Panc1 (cell line): ENCODE results near the gene FARP2. TPM values are rescaled to one million over a fixed set of nuclear protein-coding genes. Genes with fewer than 3 reads are reported as not detected.
A peak's percentile ranks its signal among the peaks of the same experiment; 100 is the strongest.

Experiments
- ATAC-seq: fragments of 200-7000 bp; cut with Tn5 transposase; 2 replicates; pipeline ENCODE4 v1.9.1; 2020; ENCODE audit warnings: mild to moderate bottlenecking, moderate library complexity
- BruUV-seq: library from RNA; stranded (reverse); fragments of 400-500 nt; replicated peaks from 2 replicates; lab custom pipeline; 2021; lab: Mats Ljungman, UMichigan
- CTCF ChIA-PET: fragments of 300-600 bp; sonication (Branson Sonifier 250); formaldehyde crosslinking; loops from one replicate; lab custom pipeline; 2022; ENCODE audit warnings: antibody characterized with exemption; lab: Charles Lee
- POLR2A ChIA-PET: fragments of 300-600 bp; sonication (Branson Sonifier 250); formaldehyde crosslinking; loops from one replicate; lab custom pipeline; 2022; ENCODE audit warnings: antibody characterized with exemption; lab: Charles Lee
- DNase-seq: peaks from one replicate; pipeline ENCODE4 v3.0.0-alpha.2; 2010; ENCODE audit warnings: low read depth, low spot score
- H3K27ac ChIP-seq: 2 replicates; pipeline ENCODE4 v1.5.1; 2011; ENCODE audit warnings: mild to moderate bottlenecking, low read length, inconsistent platforms
- H3K27me3 ChIP-seq: fragments of 200-500 bp; sonication (Bioruptor generic); 2 replicates; pipeline ENCODE4 v1.6.0; 2014; ENCODE audit warnings: low read length, inconsistent platforms; ENCODE audit not compliant: control insufficient read depth, insufficient read depth
- H3K36me3 ChIP-seq: fragments of 200-500 bp; sonication (Bioruptor generic); 2 replicates; pipeline ENCODE4 v1.5.1; 2014; ENCODE audit warnings: inconsistent platforms, mild to moderate bottlenecking, low read length, moderate library complexity; ENCODE audit not compliant: control insufficient read depth, insufficient read depth
- H3K4me1 ChIP-seq: 2 replicates; pipeline ENCODE4 v1.5.1; 2011; ENCODE audit warnings: inconsistent platforms, mild to moderate bottlenecking, low read length, moderate library complexity; ENCODE audit not compliant: control insufficient read depth, insufficient read depth
- H3K4me3 ChIP-seq, 2 experiments: 2 replicates each; pipeline ENCODE4 v1.5.1; 2011 to 2012; ENCODE audit warnings: low read depth in 2 of 2, low read length in 2 of 2, mild to moderate bottlenecking in 2 of 2, inconsistent platforms in 1 of 2, moderate library complexity in 1 of 2
- H3K9me3 ChIP-seq: fragments of 200-500 bp; sonication (Bioruptor generic); 2 replicates; pipeline ENCODE4 v1.5.1; 2014; ENCODE audit warnings: low read depth, mild to moderate bottlenecking, inconsistent platforms, low read length, moderate library complexity; ENCODE audit not compliant: control insufficient read depth, insufficient read depth
- POLR2AphosphoS5 ChIP-seq: IDR thresholded peaks from 2 replicates; pipeline ENCODE4 v1.6.1; 2012; ENCODE audit warnings: mild to moderate bottlenecking, low read depth, low read length, moderate library complexity
- SIN3A ChIP-seq: IDR thresholded peaks from 2 replicates; pipeline ENCODE4 v1.6.1; 2012; ENCODE audit warnings: low read depth, mild to moderate bottlenecking, low read length, moderate library complexity, borderline replicate concordance; ENCODE audit not compliant: insufficient read depth
- TCF7L2 ChIP-seq: IDR thresholded peaks from 2 replicates; pipeline ENCODE4 v1.6.1; 2011; ENCODE audit warnings: mild to moderate bottlenecking, low read depth, low read length, inconsistent platforms
- in situ Hi-C: cut with HindIII; loops from 2 replicates; pipeline ENCODE4 v1.10.0; 2016; ENCODE audit warnings: low sequenced_read_pairs, low pct_unique_long_range_greater_than_20kb
- intact Hi-C: fragments of 100-400 bp; cut with micrococcal nuclease; formaldehyde crosslinking; loops from one replicate; pipeline ENCODE4 v1.10.0; 2022; ENCODE audit not compliant: unreplicated experiment
- total RNA-seq: library from RNA; stranded (reverse); gene quantifications from one replicate; pipeline ENCODE4 v1.2.1, GENCODE V29; 2021; ENCODE audit not compliant: unreplicated experiment
- TF ChIP-seq, protein P1 (sequence below): fragments of 450-650 bp; IDR thresholded peaks from 2 replicates; pipeline ENCODE4 v1.5.1; 2017; ENCODE audit warnings: mild to moderate bottlenecking
- TF ChIP-seq, protein P2 (sequence below), 2 experiments: IDR thresholded peaks; 2 replicates each; pipeline ENCODE4 v1.6.1; 2011 to 2012; ENCODE audit warnings: low read depth in 2 of 2, control low read depth in 1 of 2, low read length in 1 of 2, mild to moderate bottlenecking in 1 of 2, moderate library complexity in 1 of 2; ENCODE audit not compliant: insufficient read depth in 1 of 2

Gene FARP2
- total RNA-seq, 1 experiment from 2014 or later: 80.3 TPM

DNA sequence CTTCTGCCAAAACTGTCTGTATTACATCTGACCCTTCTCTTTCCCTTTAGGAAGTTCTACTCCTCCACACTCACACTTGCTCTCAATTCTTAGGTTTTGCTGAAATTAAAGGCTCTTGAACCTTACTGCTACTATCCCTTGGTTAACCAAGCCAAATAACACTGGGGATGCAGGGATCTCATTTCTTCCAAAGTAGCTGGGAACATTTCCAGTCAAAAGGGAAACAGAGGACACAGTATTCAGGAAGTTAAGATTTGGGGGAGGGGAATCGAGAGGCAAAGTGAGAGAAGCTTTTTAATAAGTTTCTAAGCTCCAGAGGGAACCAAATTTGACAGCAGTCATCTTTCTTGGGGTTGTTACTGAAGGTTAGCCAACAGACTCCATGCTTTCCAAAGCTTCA lies 34.2 kb upstream of the FARP2 start:
- DNase-seq (no peak), ATAC-seq (no peak)
- in situ Hi-C loops (no loop called here), intact Hi-C loops (no loop called here)
- H3K27ac ChIP-seq: peak overlapping the region; percentile 46; the same call in 1 of the 2 replicates
- peaks cover 15% of the 10 kb centered on the region for H3K36me3 ChIP-seq
- ChIA-PET CTCF (no interaction called here), POLR2A (no interaction called here)
- H3K9me3 ChIP-seq: no peaks in the 10 kb centered on the region
- peaks cover 36% of the 10 kb centered on the region for H3K4me1 ChIP-seq
- H3K4me3 ChIP-seq: no peak overlapping the region
- no TSS peak for BruUV-seq
- no peaks in the 10 kb centered on the region for H3K27me3 ChIP-seq
- TF ChIP-seq TCF7L2: no peak
- no peak for TF ChIP-seq SIN3A
- TF ChIP-seq, protein P1, sequence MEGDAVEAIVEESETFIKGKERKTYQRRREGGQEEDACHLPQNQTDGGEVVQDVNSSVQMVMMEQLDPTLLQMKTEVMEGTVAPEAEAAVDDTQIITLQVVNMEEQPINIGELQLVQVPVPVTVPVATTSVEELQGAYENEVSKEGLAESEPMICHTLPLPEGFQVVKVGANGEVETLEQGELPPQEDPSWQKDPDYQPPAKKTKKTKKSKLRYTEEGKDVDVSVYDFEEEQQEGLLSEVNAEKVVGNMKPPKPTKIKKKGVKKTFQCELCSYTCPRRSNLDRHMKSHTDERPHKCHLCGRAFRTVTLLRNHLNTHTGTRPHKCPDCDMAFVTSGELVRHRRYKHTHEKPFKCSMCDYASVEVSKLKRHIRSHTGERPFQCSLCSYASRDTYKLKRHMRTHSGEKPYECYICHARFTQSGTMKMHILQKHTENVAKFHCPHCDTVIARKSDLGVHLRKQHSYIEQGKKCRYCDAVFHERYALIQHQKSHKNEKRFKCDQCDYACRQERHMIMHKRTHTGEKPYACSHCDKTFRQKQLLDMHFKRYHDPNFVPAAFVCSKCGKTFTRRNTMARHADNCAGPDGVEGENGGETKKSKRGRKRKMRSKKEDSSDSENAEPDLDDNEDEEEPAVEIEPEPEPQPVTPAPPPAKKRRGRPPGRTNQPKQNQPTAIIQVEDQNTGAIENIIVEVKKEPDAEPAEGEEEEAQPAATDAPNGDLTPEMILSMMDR: no peak
- no peak for TF ChIP-seq POLR2AphosphoS5
- TF ChIP-seq, protein P2, sequence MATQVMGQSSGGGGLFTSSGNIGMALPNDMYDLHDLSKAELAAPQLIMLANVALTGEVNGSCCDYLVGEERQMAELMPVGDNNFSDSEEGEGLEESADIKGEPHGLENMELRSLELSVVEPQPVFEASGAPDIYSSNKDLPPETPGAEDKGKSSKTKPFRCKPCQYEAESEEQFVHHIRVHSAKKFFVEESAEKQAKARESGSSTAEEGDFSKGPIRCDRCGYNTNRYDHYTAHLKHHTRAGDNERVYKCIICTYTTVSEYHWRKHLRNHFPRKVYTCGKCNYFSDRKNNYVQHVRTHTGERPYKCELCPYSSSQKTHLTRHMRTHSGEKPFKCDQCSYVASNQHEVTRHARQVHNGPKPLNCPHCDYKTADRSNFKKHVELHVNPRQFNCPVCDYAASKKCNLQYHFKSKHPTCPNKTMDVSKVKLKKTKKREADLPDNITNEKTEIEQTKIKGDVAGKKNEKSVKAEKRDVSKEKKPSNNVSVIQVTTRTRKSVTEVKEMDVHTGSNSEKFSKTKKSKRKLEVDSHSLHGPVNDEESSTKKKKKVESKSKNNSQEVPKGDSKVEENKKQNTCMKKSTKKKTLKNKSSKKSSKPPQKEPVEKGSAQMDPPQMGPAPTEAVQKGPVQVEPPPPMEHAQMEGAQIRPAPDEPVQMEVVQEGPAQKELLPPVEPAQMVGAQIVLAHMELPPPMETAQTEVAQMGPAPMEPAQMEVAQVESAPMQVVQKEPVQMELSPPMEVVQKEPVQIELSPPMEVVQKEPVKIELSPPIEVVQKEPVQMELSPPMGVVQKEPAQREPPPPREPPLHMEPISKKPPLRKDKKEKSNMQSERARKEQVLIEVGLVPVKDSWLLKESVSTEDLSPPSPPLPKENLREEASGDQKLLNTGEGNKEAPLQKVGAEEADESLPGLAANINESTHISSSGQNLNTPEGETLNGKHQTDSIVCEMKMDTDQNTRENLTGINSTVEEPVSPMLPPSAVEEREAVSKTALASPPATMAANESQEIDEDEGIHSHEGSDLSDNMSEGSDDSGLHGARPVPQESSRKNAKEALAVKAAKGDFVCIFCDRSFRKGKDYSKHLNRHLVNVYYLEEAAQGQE (IDR thresholded peaks at IDR 0.05; ENCODE audit: insufficient read depth in 1 of 2, low read depth in 2 of 2, low read length in 1 of 2): no peak

DNA sequence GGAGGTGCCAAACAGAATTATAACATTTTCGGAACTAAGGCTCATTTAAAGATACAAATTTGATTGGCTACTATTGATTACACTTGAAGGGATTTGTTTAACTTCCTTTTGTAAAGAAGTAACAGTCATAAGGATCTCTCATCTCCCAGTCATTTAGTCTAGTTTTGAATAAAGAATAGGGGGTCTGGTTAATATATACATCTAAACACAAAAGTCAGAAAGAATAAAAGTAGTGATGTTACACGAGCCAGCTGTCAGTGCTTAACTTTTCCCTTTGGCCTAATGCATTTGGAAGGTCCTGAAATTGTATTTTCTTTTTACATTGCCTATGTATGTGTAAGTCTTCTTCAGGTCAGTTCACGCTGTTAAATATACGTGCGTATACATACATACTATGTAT lies 32.3 kb upstream of the FARP2 start:
- H3K9me3 ChIP-seq: no peaks in the 10 kb centered on the region

More for the DNA sequence above, 32.3 kb upstream of the FARP2 start:
- intact Hi-C loops (no loop called here), in situ Hi-C loops (no loop called here)
- no peak for ATAC-seq
- DNase-seq: no peak
- no TSS peak for BruUV-seq
- H3K27ac ChIP-seq: no peak overlapping the region
- H3K36me3 ChIP-seq: peaks cover 17% of the 10 kb centered on the region
- TF ChIP-seq TCF7L2 (no peak), POLR2AphosphoS5 (no peak), SIN3A (no peak)
- TF ChIP-seq, protein P1: no peak
- TF ChIP-seq, protein P2 (IDR thresholded peaks at IDR 0.05; ENCODE audit: insufficient read depth in 1 of 2, low read depth in 2 of 2, low read length in 1 of 2): no peak
- no peak overlapping the region for H3K4me3 ChIP-seq
- no peaks in the 10 kb centered on the region for H3K27me3 ChIP-seq
- POLR2A ChIA-PET: no interaction called here
- peaks cover 20% of the 10 kb centered on the region for H3K4me1 ChIP-seq
- CTCF ChIA-PET: no interaction called here
